NAMALWA (cell line): Measurements from ENCODE around the gene ZNRF2.

Experiments used
- DNase-seq: peaks from one replicate; pipeline ENCODE4 v3.0.0-alpha.2; 2015; ENCODE audit warnings: low spot score

Gene ZNRF2

GRCh38 chr7:30284298-30285066, at the start of gene ZNRF2:
Gene ZNRF2, plus strand, starts transcription at chr7:30284597. Its CDS starts 761 bp downstream, at chr7:30285358.
- DNase-seq: peak; percentile 100

- DNase-seq: peak; percentile 88
Measured at GRCh38 chr7:30237271-30237695, 47.1 kb upstream of the ZNRF2 start.

DNA sequence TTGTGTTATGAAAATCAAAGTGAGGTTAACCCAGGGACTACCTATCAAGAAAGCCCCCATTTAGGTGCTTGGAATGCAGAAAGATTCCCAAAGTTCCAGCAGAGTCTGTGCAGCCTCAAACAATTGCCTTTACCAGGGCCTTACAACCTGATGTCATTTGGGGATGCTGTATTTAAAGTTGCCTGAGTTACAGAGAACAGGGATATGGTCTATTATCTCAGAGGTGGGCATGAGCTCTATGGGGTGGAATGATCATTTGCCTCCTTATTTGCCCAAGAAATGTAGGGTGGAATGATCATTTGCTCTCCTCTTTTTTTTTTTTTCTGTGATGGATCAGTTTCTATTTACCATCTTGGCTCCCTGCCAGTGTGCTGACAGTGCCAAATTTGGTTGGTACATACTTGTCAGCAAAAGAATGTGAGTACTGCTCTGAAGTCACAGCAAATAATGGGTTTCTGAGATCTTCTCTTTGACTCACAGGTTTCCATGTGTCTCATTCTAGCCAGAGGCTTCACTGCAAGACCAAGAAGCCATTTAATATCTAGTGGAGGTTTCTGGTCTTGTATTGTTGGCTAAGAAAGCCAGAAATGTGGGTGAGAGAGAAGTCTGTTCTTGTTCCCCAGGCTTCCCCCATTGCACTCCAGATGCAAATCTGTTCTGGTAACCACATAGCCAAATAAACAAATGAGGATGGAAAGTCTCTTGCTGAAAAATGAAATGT, 45.5 kb upstream of the ZNRF2 start:
- peak; percentile 82 for DNase-seq

DNA sequence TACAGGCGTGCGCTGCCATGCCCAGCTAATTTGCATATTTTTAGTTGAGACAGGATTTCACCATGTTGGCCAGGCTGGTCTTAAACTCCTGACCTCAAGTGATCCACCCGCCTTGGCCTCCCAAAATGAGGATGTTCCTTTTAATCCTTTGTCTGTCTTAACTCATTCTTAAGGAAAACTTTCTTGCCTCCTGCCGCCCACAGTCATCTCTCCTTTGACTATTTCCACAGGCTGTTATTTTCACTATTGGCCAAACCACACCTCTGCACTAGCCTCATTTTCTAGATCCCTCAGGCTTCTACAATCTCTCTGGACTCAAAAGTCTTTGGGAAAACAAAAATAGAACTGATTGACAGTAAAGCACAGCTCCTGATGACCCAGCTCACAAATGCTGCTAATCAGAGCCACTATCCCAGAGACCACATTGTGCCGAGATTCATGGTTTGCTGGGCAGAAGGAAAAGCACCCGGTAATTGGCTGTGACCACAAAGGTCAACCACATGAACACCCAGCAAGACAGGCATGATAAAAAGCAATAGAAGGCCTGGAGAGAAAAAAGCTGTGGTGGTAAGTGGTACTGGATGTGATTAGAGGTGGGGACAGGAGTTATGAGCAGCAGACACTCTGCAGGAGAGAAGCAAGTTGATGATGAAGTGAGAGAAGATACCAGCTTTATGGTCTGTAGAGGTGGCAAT, 44.1 kb upstream of the ZNRF2 start:
- peak; percentile 43 for DNase-seq

- no peak for DNase-seq
Measured at GRCh38 chr7:30241767-30242166, 42.6 kb upstream of the ZNRF2 start.

DNA sequence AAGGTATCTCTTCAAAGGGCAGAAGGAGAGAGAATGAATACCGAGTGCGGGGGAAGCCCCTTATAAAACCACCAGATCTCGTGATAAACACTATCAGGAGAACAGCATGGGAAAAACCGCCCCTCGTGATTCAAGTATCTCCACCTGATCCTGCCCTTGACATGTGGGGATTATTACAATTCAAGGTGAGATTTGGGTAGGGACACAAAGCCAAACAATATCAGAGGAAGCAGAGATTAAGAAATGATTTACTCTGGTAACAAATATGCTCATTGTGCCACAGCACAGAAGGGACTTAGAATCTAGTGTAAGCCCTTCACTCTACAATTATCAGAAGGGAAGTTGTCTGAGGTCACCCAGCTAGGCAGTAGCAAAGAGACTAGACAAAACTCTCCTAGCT, 40.1 kb upstream of the ZNRF2 start:
- DNase-seq: no peak

DNA sequence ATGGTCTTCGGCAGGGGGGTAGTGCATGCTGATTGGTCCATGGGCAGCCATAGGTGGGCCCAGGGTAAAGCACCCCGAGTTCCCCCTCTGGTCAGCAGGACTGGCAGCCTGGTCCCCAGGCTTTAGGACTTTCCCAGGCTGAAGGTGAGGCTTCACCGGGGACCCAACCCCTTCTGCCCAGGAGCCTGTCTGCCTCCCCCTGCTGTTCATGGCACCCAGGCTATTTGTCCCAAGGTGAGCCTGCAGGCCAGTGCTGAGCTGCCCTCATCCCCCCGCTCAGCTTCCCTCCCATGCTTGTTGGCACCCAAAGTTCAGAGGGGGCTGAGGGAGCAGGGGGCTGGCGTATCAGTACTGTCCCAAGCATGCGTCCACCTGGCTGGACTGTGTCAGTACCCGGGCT, 38.5 kb upstream of the ZNRF2 start:
- DNase-seq: no peak

GRCh38 chr7:30246392-30246791, 38.0 kb upstream of the ZNRF2 start:
- no peak for DNase-seq

GRCh38 chr7:30247541-30248401, 36.6 kb upstream of the ZNRF2 start:
- no peak for DNase-seq

DNA sequence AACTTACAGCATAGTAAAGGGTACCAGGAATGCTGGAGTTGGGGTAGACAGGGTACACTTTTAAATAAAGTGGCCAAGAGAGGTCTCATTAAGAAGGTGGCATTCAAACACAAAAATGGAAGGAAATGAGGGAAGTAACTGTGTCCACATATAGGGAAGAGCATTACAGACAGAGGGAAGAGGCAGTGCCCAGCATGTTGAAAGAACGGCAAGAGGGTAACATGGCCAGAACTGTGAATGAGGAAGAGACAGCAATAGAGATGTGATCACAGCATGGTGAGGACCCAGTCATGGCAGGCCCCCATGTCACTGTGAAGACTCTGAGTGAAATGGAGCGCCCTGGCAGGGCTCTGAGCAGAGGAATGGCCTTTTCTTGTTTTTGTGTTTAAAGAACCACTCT, 35.1 kb upstream of the ZNRF2 start:
- DNase-seq: no peak

DNA sequence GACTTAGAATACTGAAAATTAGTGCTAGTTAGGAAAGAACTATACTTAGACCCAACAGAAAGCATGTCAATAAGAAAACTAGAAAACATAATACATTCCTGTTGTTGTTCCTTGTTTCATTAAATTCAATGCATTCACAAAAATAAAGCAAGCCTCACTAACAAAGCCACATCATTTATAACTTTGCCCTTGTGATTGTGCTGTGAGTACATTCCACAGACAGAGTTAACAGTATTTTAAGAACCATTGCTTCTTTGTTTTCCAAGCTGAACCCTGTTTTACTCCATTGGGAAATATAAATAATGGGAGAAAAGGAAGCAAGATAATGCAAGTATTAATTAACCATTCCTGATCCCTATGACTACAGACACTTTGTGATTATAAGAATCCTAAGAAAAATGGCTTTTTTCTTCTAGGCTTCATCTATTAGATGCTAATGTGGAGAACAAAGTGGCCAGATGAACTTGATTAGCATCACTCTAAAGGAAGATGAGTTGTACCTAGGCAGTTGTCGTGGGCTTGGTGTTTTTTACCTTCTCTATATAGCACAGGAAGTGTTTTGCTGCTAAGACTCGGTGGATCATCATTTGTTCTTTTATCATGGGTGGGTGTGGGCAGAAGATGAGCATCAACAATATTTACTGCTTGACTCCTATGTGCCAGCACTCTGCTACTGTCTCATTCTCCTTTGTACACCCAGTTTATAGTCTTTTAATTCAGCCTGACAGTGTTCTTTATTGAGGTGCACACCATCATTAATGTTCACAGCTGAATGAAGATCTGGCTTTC, 34.2 kb upstream of the ZNRF2 start:
- no peak for DNase-seq

DNA sequence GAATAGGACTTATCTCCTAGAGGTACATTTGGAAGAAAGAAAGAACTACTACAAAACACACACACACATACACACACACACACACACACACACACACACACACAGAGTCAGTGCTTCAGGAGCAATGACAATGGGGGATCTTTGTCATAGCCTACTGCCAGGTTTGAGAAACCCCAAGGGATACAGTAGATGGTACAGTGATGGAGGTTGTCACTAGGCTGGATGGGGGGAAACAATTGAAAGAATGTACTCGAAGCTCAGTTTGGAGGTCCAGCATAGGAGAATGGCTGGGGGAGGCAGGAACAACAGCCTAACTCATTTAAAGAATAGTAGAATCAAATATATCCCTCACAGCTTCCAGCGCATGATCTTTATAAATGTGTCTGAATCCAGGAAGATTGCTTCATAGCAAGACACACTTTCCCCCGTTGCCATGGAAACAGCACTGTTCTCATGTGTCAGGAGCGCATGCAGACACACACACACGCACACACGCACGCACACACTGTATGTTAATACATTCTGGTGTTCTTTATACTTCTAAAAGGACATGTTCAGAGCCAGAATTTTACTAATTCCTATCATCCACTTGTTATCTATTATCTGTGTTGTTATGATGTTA, 32.6 kb upstream of the ZNRF2 start:
- DNase-seq: no peak

DNA sequence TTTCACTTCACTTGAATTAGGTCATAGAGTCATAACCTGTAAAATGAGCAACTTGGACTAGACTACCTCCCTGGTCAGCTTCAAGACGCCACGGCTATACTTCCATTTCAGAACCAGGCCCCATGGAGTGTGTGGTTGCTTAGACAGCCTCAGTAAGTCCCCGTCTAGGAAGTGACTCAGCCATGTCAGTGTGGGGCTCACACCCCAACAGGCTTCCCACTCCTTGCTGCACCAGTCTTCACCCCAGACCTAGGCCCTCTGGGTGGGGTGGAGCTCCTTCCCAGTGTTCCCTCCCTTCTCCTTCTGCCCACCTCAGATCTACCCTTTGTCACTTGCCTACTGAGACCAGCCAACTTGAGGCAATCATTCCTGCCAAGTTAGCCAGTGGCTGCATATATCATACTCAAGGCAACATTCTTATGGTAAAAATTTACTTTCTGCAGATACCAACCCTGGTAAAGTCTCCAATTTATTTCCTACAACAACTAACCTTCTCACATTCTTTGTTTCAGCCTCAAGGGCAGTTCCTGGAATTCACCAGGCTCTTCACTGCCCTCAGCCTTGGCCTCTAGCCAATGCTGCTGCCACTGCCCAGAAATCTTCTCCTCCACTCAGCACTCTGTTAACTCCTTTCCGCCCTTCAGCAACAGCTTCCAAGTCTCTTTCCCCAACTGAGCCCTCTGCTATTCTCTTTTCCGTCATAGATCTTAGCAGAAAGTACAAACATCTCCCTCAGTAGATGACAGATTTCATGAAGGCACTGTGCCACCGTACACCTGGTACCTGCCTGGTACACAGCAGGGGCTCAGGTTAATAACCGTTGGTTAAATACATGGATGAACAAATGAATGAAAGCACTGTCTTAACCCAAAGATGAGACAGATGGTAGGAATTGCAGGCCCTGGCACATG, 31.3 kb upstream of the ZNRF2 start:
- DNase-seq: no peak

GRCh38 chr7:30253796-30254165, 30.6 kb upstream of the ZNRF2 start:
- no peak for DNase-seq

DNA sequence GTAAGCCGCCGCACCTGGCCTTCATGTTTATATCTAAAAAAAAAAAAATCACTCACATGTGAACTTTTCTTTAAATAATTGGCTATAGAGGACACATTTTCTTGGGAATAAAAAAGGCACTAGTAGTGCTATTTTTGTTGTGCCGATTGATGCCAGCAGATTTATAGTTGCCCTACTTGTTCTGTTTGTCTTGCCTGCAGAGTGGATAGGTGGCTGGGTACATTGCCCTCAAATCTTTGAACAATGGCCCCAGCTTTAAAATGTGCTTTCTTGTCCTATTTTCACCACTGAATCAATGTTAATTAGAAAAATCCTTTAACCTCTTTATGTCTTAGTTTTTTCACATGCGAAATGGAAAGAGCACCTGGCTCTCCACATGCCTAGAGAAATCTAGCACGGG, 30.1 kb upstream of the ZNRF2 start:
- no peak for DNase-seq

GRCh38 chr7:30254717-30255063, 29.7 kb upstream of the ZNRF2 start:
- no peak for DNase-seq

DNA sequence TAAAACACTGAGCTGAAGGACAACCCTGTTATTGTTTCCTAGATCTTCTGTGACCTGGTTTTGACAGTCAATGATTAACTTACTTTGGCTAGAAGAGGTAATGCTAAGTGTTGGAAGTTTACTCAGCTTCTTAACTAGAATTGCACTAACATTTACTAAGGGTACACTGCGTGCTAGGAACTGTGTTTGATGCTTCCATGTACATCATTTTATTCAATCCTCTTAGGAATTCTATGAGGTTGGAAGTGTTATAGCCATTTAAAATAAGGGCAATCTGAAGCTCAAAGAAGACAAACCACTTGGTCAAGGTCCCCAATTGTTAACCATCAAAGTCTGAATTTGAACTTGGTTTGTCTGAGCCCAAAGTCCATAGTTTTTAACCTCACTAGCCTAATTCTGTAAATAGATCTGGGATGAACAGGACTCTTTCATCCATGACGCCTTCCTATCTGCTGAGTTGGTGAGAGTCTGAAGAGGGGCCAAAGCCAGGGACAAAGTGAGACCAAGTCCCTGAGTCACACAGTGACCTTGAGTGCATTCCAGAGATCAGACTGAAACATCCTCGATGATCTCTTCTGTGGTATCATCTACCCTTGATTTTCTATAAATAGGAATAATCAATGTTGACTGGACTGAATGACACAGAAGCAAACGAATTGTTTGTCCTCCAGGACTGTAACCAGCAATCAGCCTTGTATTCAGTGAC, 29.2 kb upstream of the ZNRF2 start:
- no peak for DNase-seq

- no peak for DNase-seq
Measured at GRCh38 chr7:30256349-30256858, 28.0 kb upstream of the ZNRF2 start.

GRCh38 chr7:30260246-30260768, 24.1 kb upstream of the ZNRF2 start:
- DNase-seq: no peak
